ENCODE measurements around the gene TIMM17B.

GRCh38 chrX:48923771-48924170 is 26.2 kb upstream of the TIMM17B start:
- TF ChIP-seq EZH2 (IDR thresholded peaks at IDR 0.05) (no peak), POLR2AphosphoS5 (IDR thresholded peaks at IDR 0.05; ENCODE audit: borderline replicate concordance, low read depth, low read length) (no peak)

All from SK-N-MC (cell line).